ENCODE results near the gene GPR3. TPM values are rescaled to one million over a fixed set of nuclear protein-coding genes. Genes with fewer than 3 reads are reported as not detected.
A peak's percentile ranks its signal among the peaks of the same experiment; 100 is the strongest.

The GPR3 gene
- total RNA-seq (2021) = 4.3 and 4.4 TPM in 2 replicates
- long read RNA-seq, transcript GPR3-201 (2 exons, 2,115 nt) = major isoform, 9 of 10 reads
- long read RNA-seq, partial matches to known transcripts = 1 of 10 reads
- long read RNA-seq, other reads (novel, unspliced or antisense) = 0 of 10 reads

GRCh38 chr1:27392096-27392777, at the start of gene GPR3:
TSS of gene GPR3 (plus strand) at chr1:27392622. CDS start at chr1:27393799, 1,177 bp downstream.
- no peak within 1 kb of the TSS for H3K27ac ChIP-seq (ENCODE audit: insufficient read length, low read depth, low read length)
- peak within 1 kb of the TSS; percentile 83 to 96 (median 94); a peak in 6 of 7 replicates for H3K27ac Mint-ChIP-seq

More at GRCh38 chr1:27392096-27392777, at the start of gene GPR3:
- Histone ChIP-seq H3K9ac (ENCODE audit: extremely low read depth, insufficient read length, low read length) (peak within 1 kb of the TSS; percentile 12), H4K20me1 (ENCODE audit: control insufficient read depth, insufficient read depth, insufficient read length) (no peaks in the 10 kb centered on the region), H4K8ac (replicated peaks; ENCODE audit: insufficient read length, low read depth, low read length) (no peak within 1 kb of the TSS), H3K79me1 (ENCODE audit: insufficient read depth, low read depth, low read length, poor library complexity, severe bottlenecking) (no peaks in the 10 kb centered on the region), H2AK5ac (ENCODE audit: insufficient read length, low read length) (no peak within 1 kb of the TSS), H2BK15ac (ENCODE audit: low read depth, low read length) (no peak within 1 kb of the TSS), H3K4ac (ENCODE audit: low read depth, low read length) (no peak within 1 kb of the TSS; the same call in 1 of the 2 replicates), H3K27me3 (ENCODE audit: insufficient read depth, low read length) (no peaks in the 10 kb centered on the region), H3K18ac (ENCODE audit: insufficient read length, low read depth, low read length) (peak within 1 kb of the TSS; percentile 41), H2BK120ac (ENCODE audit: low read depth, low read length, poor library complexity, severe bottlenecking) (no peak within 1 kb of the TSS), H3K56ac (ENCODE audit: insufficient read length, low read depth, low read length) (no peak within 1 kb of the TSS), H3K23ac (ENCODE audit: insufficient read length, low read depth, low read length) (no peak within 1 kb of the TSS), H2BK5ac (ENCODE audit: insufficient read length, low read length) (no peak within 1 kb of the TSS), H3K23me2 (ENCODE audit: insufficient read length, low read depth, low read length, poor library complexity, severe bottlenecking) (peaks cover 4% of the 10 kb centered on the region), H3K79me2 (ENCODE audit: insufficient read depth, low read length) (no peaks in the 10 kb centered on the region), H4K5ac (ENCODE audit: insufficient read length, low read depth, low read length) (no peak within 1 kb of the TSS), H3K9me3 (ENCODE audit: control insufficient read depth, low read depth, low read length) (no peaks in the 10 kb centered on the region), H2BK20ac (ENCODE audit: low read depth, low read length, poor library complexity, severe bottlenecking) (no peak within 1 kb of the TSS), H2AFZ (ENCODE audit: low read length) (peak within 1 kb of the TSS; percentile 53), H3K14ac (ENCODE audit: insufficient read depth, low read length) (peak within 1 kb of the TSS; percentile 34), H3K4me1 (ENCODE audit: insufficient read depth, low read length) (peaks cover 2% of the 10 kb centered on the region), H4K91ac (ENCODE audit: insufficient read length, low read depth, low read length) (no peak within 1 kb of the TSS), H3K4me2 (ENCODE audit: insufficient read depth, insufficient read length, low read length) (peak within 1 kb of the TSS; percentile 81), H2BK12ac (ENCODE audit: insufficient read length, low read depth, low read length) (no peak within 1 kb of the TSS), H3T11ph (ENCODE audit: low read length) (no peak within 1 kb of the TSS)
- Mint-ChIP-seq H3K27me3 (ENCODE audit: low read depth) (peaks cover 2% of the 10 kb centered on the region), H3K4me3 (peak within 1 kb of the TSS; percentile 92 to 96), H3K36me3 (ENCODE audit: insufficient read depth in 1 of 3, low read depth in 3 of 3) (peaks cover 0 to 4% (median 3%) of the 10 kb centered on the region in 3 experiments; a peak in 2 of 7 replicates), H3K4me1 (peaks cover 27 to 30% of the 10 kb centered on the region in 2 experiments), H3K9me3 (no peaks in the 10 kb centered on the region; a peak in 2 of 5 replicates)
- WGBS (ENCODE audit: extremely low coverage, insufficient read length, low lambda C conversion rate) = no CpG with 5 or more reads among the region's 69 CpGs
- TF ChIP-seq CTCF (conservative IDR thresholded peaks at IDR 0.05) = peak; percentile 59; the same call in 2 of the 3 replicates
- DNase-seq = peak; percentile 93

All from H9 (cell line).